Calu3 (cell line): ENCODE results near the gene CLEC4D. TPM values are rescaled to one million over a fixed set of nuclear protein-coding genes. Genes with fewer than 3 reads are reported as not detected.

Experiments used
- BruUV-seq: library from RNA; stranded (reverse); fragments of 400-500 nt; replicated peaks from 2 replicates; lab custom pipeline; 2021; lab: Mats Ljungman, UMichigan
- CTCF ChIA-PET: fragments of 300-600 bp; sonication (Branson Sonifier 250); formaldehyde crosslinking; loops from one replicate; lab custom pipeline; 2022; ENCODE audit warnings: antibody characterized with exemption; lab: Charles Lee
- DNase-seq: peaks from one replicate; pipeline ENCODE4 v3.0.0; 2022
- H3K27ac Mint-ChIP-seq: one replicate; pipeline ENCODE4 v1.8.0; 2022; ENCODE audit warnings: mixed read lengths; ENCODE audit not compliant: unreplicated experiment
- H3K27me3 Mint-ChIP-seq: one replicate; pipeline ENCODE4 v1.8.0; 2022; ENCODE audit warnings: mixed read lengths; ENCODE audit not compliant: unreplicated experiment
- H3K36me3 Mint-ChIP-seq: one replicate; pipeline ENCODE4 v1.8.0; 2022; ENCODE audit warnings: mild to moderate bottlenecking, moderate library complexity, mixed read lengths; ENCODE audit not compliant: insufficient read depth, unreplicated experiment
- H3K4me1 Mint-ChIP-seq: one replicate; pipeline ENCODE4 v1.8.0; 2022; ENCODE audit warnings: mild to moderate bottlenecking, low read depth, mixed read lengths; ENCODE audit not compliant: unreplicated experiment
- H3K4me3 Mint-ChIP-seq: one replicate; pipeline ENCODE4 v1.8.0; 2022; ENCODE audit warnings: mild to moderate bottlenecking, low read depth, moderate library complexity, mixed read lengths; ENCODE audit not compliant: unreplicated experiment
- H3K9me3 Mint-ChIP-seq: one replicate; pipeline ENCODE4 v1.8.0; 2022; ENCODE audit warnings: low read depth, mixed read lengths; ENCODE audit not compliant: unreplicated experiment
- CTCF ChIP-seq: fragments of 200-600 bp; IDR thresholded peaks from one replicate; pipeline ENCODE4 v1.8.0; 2022; ENCODE audit warnings: antibody characterized with exemption; ENCODE audit not compliant: unreplicated experiment
- intact Hi-C: fragments of 100-400 bp; cut with micrococcal nuclease; formaldehyde crosslinking; loops from one replicate; pipeline ENCODE4 v1.10.0; 2022; ENCODE audit not compliant: unreplicated experiment
- total RNA-seq: library from RNA; stranded (reverse); gene quantifications from 2 replicates; pipeline ENCODE4 v1.2.3, GENCODE V29; 2022

Gene CLEC4D
- total RNA-seq, 1 experiment from 2014 or later, result not detected

DNA sequence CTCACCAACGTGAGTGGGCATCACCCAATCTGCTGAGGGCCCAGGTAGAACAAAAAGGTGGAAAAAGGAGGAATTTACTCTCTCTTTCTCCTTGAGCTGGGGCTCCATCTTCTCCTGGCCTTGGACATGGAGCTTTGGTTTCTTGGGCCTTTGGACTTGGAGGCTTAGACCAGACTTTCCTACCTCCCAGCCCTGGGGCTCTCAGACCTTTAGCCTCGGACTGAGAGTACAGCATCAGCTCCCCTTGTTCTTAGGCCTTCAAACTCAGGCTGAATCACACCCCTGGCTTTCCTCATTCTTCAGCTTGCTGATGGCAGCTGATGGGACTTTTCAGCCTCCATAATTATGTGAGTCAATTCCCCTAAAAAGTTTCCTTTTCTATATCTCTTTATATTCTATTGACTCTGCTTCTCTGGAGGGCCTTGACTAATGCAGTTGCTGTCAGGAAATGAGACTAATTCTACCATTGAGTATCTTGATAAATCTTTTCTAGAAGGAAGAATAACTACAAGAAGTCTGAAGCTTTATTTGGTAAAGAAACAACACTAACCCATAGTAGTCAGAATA, 43.3 kb downstream of the CLEC4D start:
- no peak for DNase-seq
- TF ChIP-seq CTCF, result no peak
- no peaks in the 10 kb centered on the region for H3K4me1 Mint-ChIP-seq
- H3K27ac Mint-ChIP-seq, result no peak overlapping the region
- peaks cover 12% of the 10 kb centered on the region for H3K27me3 Mint-ChIP-seq
- CTCF ChIA-PET, result interaction anchor here (0.6 to 0.8 kb wide), 2 partner anchors 24 to 48 kb away, joined by 3 to 4 read pairs; no protein-coding TSS in a partner anchor
- no peak overlapping the region for H3K4me3 Mint-ChIP-seq
- no TSS peak for BruUV-seq
- H3K36me3 Mint-ChIP-seq, result no peaks in the 10 kb centered on the region
- intact Hi-C loops, result no loop called here
- H3K9me3 Mint-ChIP-seq, result no peaks in the 10 kb centered on the region

DNA sequence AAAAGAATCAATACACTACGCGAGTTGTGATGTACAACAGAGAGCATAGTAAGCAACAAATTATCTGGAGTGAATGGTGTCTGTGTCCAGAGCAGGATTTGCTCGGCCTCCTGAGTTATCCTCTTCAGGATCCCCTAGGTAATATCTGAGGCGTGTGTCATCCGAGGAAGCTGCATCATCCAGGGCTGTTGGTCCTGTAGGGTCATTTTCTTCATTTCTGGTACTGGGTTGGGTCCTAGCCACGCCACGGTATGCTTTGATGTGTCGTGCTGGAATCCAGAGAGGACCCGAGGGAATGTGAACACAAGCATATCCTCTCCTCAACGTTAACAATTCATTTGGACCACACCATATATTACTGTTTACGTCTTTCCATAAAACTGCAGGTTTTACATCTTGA, 46.4 kb downstream of the CLEC4D start:
- DNase-seq, result no peak
- BruUV-seq, result no TSS peak
- no peak for TF ChIP-seq CTCF
- H3K4me1 Mint-ChIP-seq, result no peaks in the 10 kb centered on the region
- peaks cover 12% of the 10 kb centered on the region for H3K27me3 Mint-ChIP-seq
- H3K4me3 Mint-ChIP-seq, result no peak overlapping the region
- no peak overlapping the region for H3K27ac Mint-ChIP-seq
- no peaks in the 10 kb centered on the region for H3K36me3 Mint-ChIP-seq
- intact Hi-C loops, result no loop called here
- CTCF ChIA-PET, result no interaction called here
- H3K9me3 Mint-ChIP-seq, result no peaks in the 10 kb centered on the region

GRCh38 chr12:8561011-8561410, 47.7 kb downstream of the CLEC4D start:
- no peak for DNase-seq
- CTCF ChIA-PET, result no interaction called here
- intact Hi-C loops, result no loop called here
- no peaks in the 10 kb centered on the region for H3K36me3 Mint-ChIP-seq
- no peaks in the 10 kb centered on the region for H3K4me1 Mint-ChIP-seq
- no TSS peak for BruUV-seq
- H3K27ac Mint-ChIP-seq, result no peak overlapping the region
- no peak overlapping the region for H3K4me3 Mint-ChIP-seq
- H3K9me3 Mint-ChIP-seq, result no peaks in the 10 kb centered on the region
- TF ChIP-seq CTCF, result no peak
- H3K27me3 Mint-ChIP-seq, result peaks cover 12% of the 10 kb centered on the region

- CTCF ChIA-PET, result no interaction called here
- intact Hi-C loops, result no loop called here
- TF ChIP-seq CTCF, result no peak
- no TSS peak for BruUV-seq
- H3K27ac Mint-ChIP-seq, result no peak overlapping the region
- no peaks in the 10 kb centered on the region for H3K9me3 Mint-ChIP-seq
- DNase-seq, result no peak
- no peak overlapping the region for H3K4me3 Mint-ChIP-seq
- H3K27me3 Mint-ChIP-seq, result peaks cover 12% of the 10 kb centered on the region
- no peaks in the 10 kb centered on the region for H3K36me3 Mint-ChIP-seq
- no peaks in the 10 kb centered on the region for H3K4me1 Mint-ChIP-seq
Measured at GRCh38 chr12:8562310-8562709, 49.0 kb downstream of the CLEC4D start.
